ENCODE data around the gene PISD. TPM values are rescaled to one million over a fixed set of nuclear protein-coding genes. Genes with fewer than 3 reads are reported as not detected.
"Not testable (repeated sequence)": the region's sequence is repeated elsewhere in the genome, so short reads cannot be mapped to it uniquely, and the experiment has no call there.

PISD gene
- total RNA-seq = 10 to 100 TPM; 45.6 to 45.7 TPM

- Mint-ChIP-seq H3K27ac (peak within 1 kb of the TSS; percentile 84), H3K27me3 (ENCODE audit: low read depth) (no peaks in the 10 kb centered on the region), H3K36me3 (ENCODE audit: low read depth) (peaks cover 6% of the 10 kb centered on the region), H3K9me3 (no peaks in the 10 kb centered on the region), H3K4me1 (ENCODE audit: low read depth) (peaks cover 38% of the 10 kb centered on the region), H3K4me3 (peak within 1 kb of the TSS; percentile 91)
- intact Hi-C loops (cut with micrococcal nuclease) = loop anchor here (1.0 to 10.0 kb wide), 9 partner anchors 9 to 813 kb away; partner anchors contain the start of genes FBXO7, RTCB and YWHAH
- CTCF ChIA-PET = interaction anchor here (0.7 to 2.6 kb wide), 3 partner anchors 32 to 318 kb away, joined by 3 to 17 read pairs (median 6); no protein-coding TSS in a partner anchor
- peak; percentile 97 for DNase-seq
Measured at GRCh38 chr22:31661851-31662667, at the start of gene PISD. TSS of gene PISD (minus strand) at chr22:31662215. CDS start at chr22:31662208, 7 bp downstream.

- DNase-seq; CTCF ChIA-PET; H3K27me3 Mint-ChIP-seq (ENCODE audit: low read depth); intact Hi-C loops (cut with micrococcal nuclease); H3K27ac Mint-ChIP-seq; H3K9me3 Mint-ChIP-seq; H3K4me3 Mint-ChIP-seq; H3K4me1 Mint-ChIP-seq (ENCODE audit: low read depth): not testable (repeated sequence)
- H3K36me3 Mint-ChIP-seq (ENCODE audit: low read depth) = peaks cover 29% of the 10 kb centered on the region
Measured at GRCh38 chr22:31711226-31711625, 49.2 kb upstream of the PISD start.

GRCh38 chr22:31707519-31707918 lies 45.5 kb upstream of the PISD start:
- intact Hi-C loops (cut with micrococcal nuclease) = no loop called here
- H3K4me1 Mint-ChIP-seq (ENCODE audit: low read depth) = peaks cover 2% of the 10 kb centered on the region
- H3K4me3 Mint-ChIP-seq = no peak overlapping the region
- CTCF ChIA-PET = interaction anchor here (0.6 kb wide), 1 partner anchor 147 kb away, joined by 3 read pairs; no protein-coding TSS in a partner anchor
- peaks cover 18% of the 10 kb centered on the region for H3K36me3 Mint-ChIP-seq (ENCODE audit: low read depth)
- H3K9me3 Mint-ChIP-seq = no peaks in the 10 kb centered on the region
- no peak overlapping the region for H3K27ac Mint-ChIP-seq
- no peak for DNase-seq
- no peaks in the 10 kb centered on the region for H3K27me3 Mint-ChIP-seq (ENCODE audit: low read depth)

GRCh38 chr22:31695423-31695822 lies 33.4 kb upstream of the PISD start:
- no peaks in the 10 kb centered on the region for H3K9me3 Mint-ChIP-seq
- H3K27me3 Mint-ChIP-seq (ENCODE audit: low read depth) = no peaks in the 10 kb centered on the region
- DNase-seq = no peak
- H3K4me3 Mint-ChIP-seq = no peak overlapping the region
- peaks cover 24% of the 10 kb centered on the region for H3K36me3 Mint-ChIP-seq (ENCODE audit: low read depth)
- peaks cover 17% of the 10 kb centered on the region for H3K4me1 Mint-ChIP-seq (ENCODE audit: low read depth)
- intact Hi-C loops (cut with micrococcal nuclease) = no loop called here
- CTCF ChIA-PET = interaction anchor here (0.6 to 2.0 kb wide), 2 partner anchors 30 to 272 kb away, joined by 4 to 5 read pairs; no protein-coding TSS in a partner anchor
- H3K27ac Mint-ChIP-seq = no peak overlapping the region

GRCh38 chr22:31694046-31694445 lies 32.0 kb upstream of the PISD start:
- CTCF ChIA-PET = interaction anchor here (2.0 kb wide), 1 partner anchor 28 kb away, joined by 5 read pairs; no protein-coding TSS in a partner anchor
- H3K27ac Mint-ChIP-seq; intact Hi-C loops (cut with micrococcal nuclease): not testable (repeated sequence)

GRCh38 chr22:31692186-31692886 lies 30.3 kb upstream of the PISD start:
- peaks cover 23% of the 10 kb centered on the region for H3K36me3 Mint-ChIP-seq (ENCODE audit: low read depth)
- peaks cover 17% of the 10 kb centered on the region for H3K4me1 Mint-ChIP-seq (ENCODE audit: low read depth)
- intact Hi-C loops (cut with micrococcal nuclease) = no loop called here
- DNase-seq = peak; percentile 8
- CTCF ChIA-PET = interaction anchor here (1.5 kb wide), 1 partner anchor 27 kb away, joined by 4 read pairs; no protein-coding TSS in a partner anchor
- no peaks in the 10 kb centered on the region for H3K27me3 Mint-ChIP-seq (ENCODE audit: low read depth)
- no peaks in the 10 kb centered on the region for H3K9me3 Mint-ChIP-seq
- H3K4me3 Mint-ChIP-seq = no peak overlapping the region
- peak overlapping the region; percentile 30 for H3K27ac Mint-ChIP-seq

More at GRCh38 chr22:31694046-31694445, 32.0 kb upstream of the PISD start:
- H3K27me3 Mint-ChIP-seq (ENCODE audit: low read depth); H3K4me3 Mint-ChIP-seq; H3K9me3 Mint-ChIP-seq; DNase-seq: not testable (repeated sequence)
- Mint-ChIP-seq H3K4me1 (ENCODE audit: low read depth) (peaks cover 17% of the 10 kb centered on the region), H3K36me3 (ENCODE audit: low read depth) (peaks cover 22% of the 10 kb centered on the region)

- intact Hi-C loops (cut with micrococcal nuclease) = no loop called here
- peaks cover 17% of the 10 kb centered on the region for H3K4me1 Mint-ChIP-seq (ENCODE audit: low read depth)
- CTCF ChIA-PET = interaction anchor here (1.5 kb wide), 1 partner anchor 24 kb away, joined by 3 read pairs; no protein-coding TSS in a partner anchor
- H3K27ac Mint-ChIP-seq = no peak overlapping the region
- no peaks in the 10 kb centered on the region for H3K9me3 Mint-ChIP-seq
- H3K4me3 Mint-ChIP-seq = no peak overlapping the region
- no peak for DNase-seq
- peaks cover 20% of the 10 kb centered on the region for H3K36me3 Mint-ChIP-seq (ENCODE audit: low read depth)
- H3K27me3 Mint-ChIP-seq (ENCODE audit: low read depth) = no peaks in the 10 kb centered on the region
Measured at GRCh38 chr22:31691408-31691807, 29.4 kb upstream of the PISD start.

- Mint-ChIP-seq H3K27me3 (ENCODE audit: low read depth) (no peaks in the 10 kb centered on the region), H3K27ac (peak overlapping the region; percentile 61), H3K4me1 (ENCODE audit: low read depth) (no peaks in the 10 kb centered on the region), H3K4me3 (no peak overlapping the region), H3K9me3 (no peaks in the 10 kb centered on the region), H3K36me3 (ENCODE audit: low read depth) (peaks cover 16% of the 10 kb centered on the region)
- intact Hi-C loops (cut with micrococcal nuclease) = no loop called here
- CTCF ChIA-PET = interaction anchor here (1.1 kb wide), 1 partner anchor 15 kb away, joined by 4 read pairs; no protein-coding TSS in a partner anchor
- DNase-seq = no peak
Measured at GRCh38 chr22:31683181-31684105, 21.4 kb upstream of the PISD start.

GRCh38 chr22:31682751-31683150 lies 20.7 kb upstream of the PISD start:
- intact Hi-C loops (cut with micrococcal nuclease) = no loop called here
- Mint-ChIP-seq H3K27ac (no peak overlapping the region), H3K9me3 (no peaks in the 10 kb centered on the region), H3K4me1 (ENCODE audit: low read depth) (no peaks in the 10 kb centered on the region), H3K27me3 (ENCODE audit: low read depth) (no peaks in the 10 kb centered on the region), H3K36me3 (ENCODE audit: low read depth) (peaks cover 13% of the 10 kb centered on the region), H3K4me3 (no peak overlapping the region)
- DNase-seq = no peak
- CTCF ChIA-PET = interaction anchor here (1.1 kb wide), 1 partner anchor 14 kb away, joined by 4 read pairs; no protein-coding TSS in a partner anchor

GRCh38 chr22:31681349-31682345 lies 19.6 kb upstream of the PISD start:
- Mint-ChIP-seq H3K9me3 (no peaks in the 10 kb centered on the region), H3K27ac (no peak overlapping the region)
- CTCF ChIA-PET = interaction anchor here (1.6 kb wide), 1 partner anchor 16 kb away, joined by 4 read pairs; no protein-coding TSS in a partner anchor

More at GRCh38 chr22:31681349-31682345, 19.6 kb upstream of the PISD start:
- H3K4me1 Mint-ChIP-seq (ENCODE audit: low read depth) = peaks cover 3% of the 10 kb centered on the region
- peaks cover 13% of the 10 kb centered on the region for H3K36me3 Mint-ChIP-seq (ENCODE audit: low read depth)
- no peak overlapping the region for H3K4me3 Mint-ChIP-seq
- H3K27me3 Mint-ChIP-seq (ENCODE audit: low read depth) = no peaks in the 10 kb centered on the region
- intact Hi-C loops (cut with micrococcal nuclease) = no loop called here
- no peak for DNase-seq
